Tibial nerve (tissue), 4 donors: ENCODE measurements around the gene PTPRA.

Experiments used
- CTCF ChIP-seq, 5 experiments: fragments of 200-600 bp in 3 of 5; fragments of 450-650 bp in 2 of 5; sonication (generic) in 3 of 5; IDR thresholded peaks; one replicate each; pipeline ENCODE4 v1.5.1; 2016 to 2019; ENCODE audit warnings: antibody characterized with exemption in 5 of 5, mild to moderate bottlenecking in 3 of 5, moderate library complexity in 2 of 5
- EP300 ChIP-seq, 2 donors: sonication (generic); formaldehyde crosslinking; IDR thresholded peaks; one replicate each; pipeline ENCODE4 v1.6.1; 2017; ENCODE audit warnings: antibody characterized with exemption in 2 of 2, mild to moderate bottlenecking in 1 of 2
- POLR2A ChIP-seq, 2 donors: fragments of 450-650 bp; IDR thresholded peaks; one replicate each; pipeline ENCODE4 v1.6.1; 2017; ENCODE audit warnings: antibody characterized with exemption in 2 of 2, mild to moderate bottlenecking in 2 of 2, moderate library complexity in 2 of 2

- TF ChIP-seq CTCF (IDR thresholded peaks at IDR 0.05) (no peak), EP300 (IDR thresholded peaks at IDR 0.05) (no peak), POLR2A (IDR thresholded peaks at IDR 0.05) (no peak)
Observed at GRCh38 chr20:2838847-2839671, 34.2 kb upstream of the PTPRA start.
